NCI-H446 (cell line): ENCODE results near the gene FAM76A.
"Not testable (repeated sequence)": the region's sequence is repeated elsewhere in the genome, so short reads cannot be mapped to it uniquely, and the experiment has no call there.

Experiments used
- DNase-seq, 2 experiments: peaks; one replicate each; lab custom pipeline; 2025; lab: John Stamatoyannopoulos, UW

The FAM76A gene

GRCh38 chr1:27778056-27778455 is 52.3 kb downstream of the FAM76A start:
- DNase-seq, result no peak

GRCh38 chr1:27779122-27779521 is 53.4 kb downstream of the FAM76A start:
- no peak for DNase-seq

GRCh38 chr1:27782950-27783349 is 57.2 kb downstream of the FAM76A start:
- DNase-seq, result no peak

- DNase-seq, result no peak
These were observed 58.9 kb downstream of the FAM76A start for GRCh38 chr1:27784700-27785099.

GRCh38 chr1:27785781-27786455 is 60.2 kb downstream of the FAM76A start:
- DNase-seq, result no peak

GRCh38 chr1:27787895-27788294 is 62.1 kb downstream of the FAM76A start:
- no peak for DNase-seq

- no peak for DNase-seq
These were observed 63.8 kb downstream of the FAM76A start for GRCh38 chr1:27789540-27790041.

- DNase-seq, result not testable (repeated sequence)
These were observed 64.5 kb downstream of the FAM76A start for GRCh38 chr1:27790270-27790669.

- no peak for DNase-seq
These were observed 69.8 kb downstream of the FAM76A start for GRCh38 chr1:27795601-27796000.

GRCh38 chr1:27804791-27805190 is 79.0 kb downstream of the FAM76A start:
- DNase-seq, result no peak

GRCh38 chr1:27806758-27807157 is 81.0 kb downstream of the FAM76A start:
- DNase-seq, result no peak

GRCh38 chr1:27807385-27807784 is 81.6 kb downstream of the FAM76A start:
- no peak for DNase-seq

GRCh38 chr1:27808131-27808530 is 82.4 kb downstream of the FAM76A start:
- not testable (repeated sequence) for DNase-seq

- DNase-seq, result no peak
These were observed 84.1 kb downstream of the FAM76A start for GRCh38 chr1:27809883-27810282.

GRCh38 chr1:27811741-27812500 is 86.2 kb downstream of the FAM76A start:
- DNase-seq, result no peak
